ENCODE results near the gene EPS8L1. TPM values are rescaled to one million over a fixed set of nuclear protein-coding genes. Genes with fewer than 3 reads are reported as not detected.
A peak's percentile ranks its signal among the peaks of the same experiment; 100 is the strongest.

Gene EPS8L1
- total RNA-seq, 3 donors from 2014 or later (not counting 1 experiment from before 2014, with no cell fraction given) = 8.8 to 15.7 (median 10.0) TPM

GRCh38 chr19:55080968-55081769, 5.5 kb downstream of the EPS8L1 start:
- no peak for TF ChIP-seq CTCF (IDR thresholded peaks at IDR 0.05)
- peak; percentile 80 to 93 (median 83) for ATAC-seq
- Histone ChIP-seq H3K36me3 (ENCODE audit: control insufficient read depth, insufficient read depth, low read length) (no peaks in the 10 kb centered on the region), H3K4me3 (ENCODE audit: low read length) (peak overlapping the region; percentile 57), H3K9me3 (ENCODE audit: control insufficient read depth, insufficient read depth, low read length) (no peaks in the 10 kb centered on the region), H3K27me3 (ENCODE audit: control insufficient read depth, insufficient read depth, low read length) (peaks cover 21% of the 10 kb centered on the region), H3K27ac (ENCODE audit: low read length) (peak overlapping the region; percentile 49), H3K4me1 (ENCODE audit: control insufficient read depth, insufficient read depth, low read length) (peaks cover 35% of the 10 kb centered on the region)
- no peaks in the 10 kb centered on the region for H3K36me3 Mint-ChIP-seq
- H3K4me1 Mint-ChIP-seq = peaks cover 22 to 37% of the 10 kb centered on the region in 2 donors
- peak overlapping the region; percentile 89 for H3K4me3 Mint-ChIP-seq
- H3K27ac Mint-ChIP-seq = peak overlapping the region; percentile 80 to 91
- peaks cover 0 to 19% of the 10 kb centered on the region in 2 donors for H3K27me3 Mint-ChIP-seq (ENCODE audit: low read depth in 2 of 2)
- intact Hi-C loops (cut with micrococcal nuclease) = loop anchor here (1.0 to 10.0 kb wide), 3 partner anchors 18 to 84 kb away; partner anchors contain the start of genes DNAAF3, PPP1R12C and RDH13
- under 1% methylated on average over 60 of the region's 60 CpGs for WGBS (ENCODE audit: insufficient coverage)
- no peaks in the 10 kb centered on the region for H3K9me3 Mint-ChIP-seq
- peak; percentile 91 to 94 for DNase-seq

GRCh38 chr19:55081770-55082019, 6.0 kb downstream of the EPS8L1 start:
- Mint-ChIP-seq H3K36me3 (no peaks in the 10 kb centered on the region), H3K9me3 (no peaks in the 10 kb centered on the region), H3K4me1 (peaks cover 22 to 37% of the 10 kb centered on the region in 2 donors), H3K4me3 (peak overlapping the region; percentile 89), H3K27ac (peak overlapping the region; percentile 80 to 91), H3K27me3 (ENCODE audit: low read depth in 2 of 2) (peaks cover 0 to 19% of the 10 kb centered on the region in 2 donors)
- ATAC-seq = no peak
- 7% methylated on average over 22 of the region's 22 CpGs for WGBS (ENCODE audit: insufficient coverage)
- Histone ChIP-seq H3K36me3 (ENCODE audit: control insufficient read depth, insufficient read depth, low read length) (no peaks in the 10 kb centered on the region), H3K27ac (ENCODE audit: low read length) (no peak overlapping the region), H3K4me3 (ENCODE audit: low read length) (peak overlapping the region; percentile 57), H3K27me3 (ENCODE audit: control insufficient read depth, insufficient read depth, low read length) (peaks cover 21% of the 10 kb centered on the region), H3K9me3 (ENCODE audit: control insufficient read depth, insufficient read depth, low read length) (no peaks in the 10 kb centered on the region), H3K4me1 (ENCODE audit: control insufficient read depth, insufficient read depth, low read length) (peaks cover 39% of the 10 kb centered on the region)
- no peak for TF ChIP-seq CTCF (IDR thresholded peaks at IDR 0.05)
- no peak for DNase-seq
- intact Hi-C loops (cut with micrococcal nuclease) = loop anchor here (1.0 to 10.0 kb wide), 3 partner anchors 18 to 83 kb away; partner anchors contain the start of genes DNAAF3, PPP1R12C and RDH13

- H3K4me1 Mint-ChIP-seq = peaks cover 26 to 40% of the 10 kb centered on the region in 2 donors
- peak overlapping the region; percentile 57 for H3K4me3 ChIP-seq (ENCODE audit: low read length)
- H3K36me3 Mint-ChIP-seq = no peaks in the 10 kb centered on the region
- H3K4me1 ChIP-seq (ENCODE audit: control insufficient read depth, insufficient read depth, low read length) = peaks cover 44% of the 10 kb centered on the region
- H3K27me3 ChIP-seq (ENCODE audit: control insufficient read depth, insufficient read depth, low read length) = peaks cover 26% of the 10 kb centered on the region
- H3K27ac ChIP-seq (ENCODE audit: low read length) = no peak overlapping the region
- H3K27me3 Mint-ChIP-seq (ENCODE audit: low read depth in 2 of 2) = peaks cover 0 to 20% of the 10 kb centered on the region in 2 donors
- no peaks in the 10 kb centered on the region for H3K9me3 ChIP-seq (ENCODE audit: control insufficient read depth, insufficient read depth, low read length)
- peak overlapping the region in 1 of 2 donors; percentile 91 for H3K27ac Mint-ChIP-seq
- peak overlapping the region; percentile 75 for H3K4me3 Mint-ChIP-seq
- peak; percentile 42 to 66 for DNase-seq
- no peak for TF ChIP-seq CTCF (IDR thresholded peaks at IDR 0.05)
- 8% methylated on average over 64 of the region's 64 CpGs for WGBS (ENCODE audit: insufficient coverage)
- no peaks in the 10 kb centered on the region for H3K36me3 ChIP-seq (ENCODE audit: control insufficient read depth, insufficient read depth, low read length)
- no peaks in the 10 kb centered on the region for H3K9me3 Mint-ChIP-seq
- intact Hi-C loops (cut with micrococcal nuclease) = loop anchor here (5.0 to 10.0 kb wide), 2 partner anchors 35 to 83 kb away; partner anchors contain the start of genes DNAAF3 and PPP1R12C
- ATAC-seq = peak; percentile 6 to 28 (median 8)
These were observed 6.6 kb downstream of the EPS8L1 start for GRCh38 chr19:55082020-55082851.

Measured in natural killer cell (primary cell).